Measurements from ENCODE around the gene GOLGA6B.
"Not testable (repeated sequence)": the region's sequence is repeated elsewhere in the genome, so short reads cannot be mapped to it uniquely, and the experiment has no call there.

Gene GOLGA6B

DNA sequence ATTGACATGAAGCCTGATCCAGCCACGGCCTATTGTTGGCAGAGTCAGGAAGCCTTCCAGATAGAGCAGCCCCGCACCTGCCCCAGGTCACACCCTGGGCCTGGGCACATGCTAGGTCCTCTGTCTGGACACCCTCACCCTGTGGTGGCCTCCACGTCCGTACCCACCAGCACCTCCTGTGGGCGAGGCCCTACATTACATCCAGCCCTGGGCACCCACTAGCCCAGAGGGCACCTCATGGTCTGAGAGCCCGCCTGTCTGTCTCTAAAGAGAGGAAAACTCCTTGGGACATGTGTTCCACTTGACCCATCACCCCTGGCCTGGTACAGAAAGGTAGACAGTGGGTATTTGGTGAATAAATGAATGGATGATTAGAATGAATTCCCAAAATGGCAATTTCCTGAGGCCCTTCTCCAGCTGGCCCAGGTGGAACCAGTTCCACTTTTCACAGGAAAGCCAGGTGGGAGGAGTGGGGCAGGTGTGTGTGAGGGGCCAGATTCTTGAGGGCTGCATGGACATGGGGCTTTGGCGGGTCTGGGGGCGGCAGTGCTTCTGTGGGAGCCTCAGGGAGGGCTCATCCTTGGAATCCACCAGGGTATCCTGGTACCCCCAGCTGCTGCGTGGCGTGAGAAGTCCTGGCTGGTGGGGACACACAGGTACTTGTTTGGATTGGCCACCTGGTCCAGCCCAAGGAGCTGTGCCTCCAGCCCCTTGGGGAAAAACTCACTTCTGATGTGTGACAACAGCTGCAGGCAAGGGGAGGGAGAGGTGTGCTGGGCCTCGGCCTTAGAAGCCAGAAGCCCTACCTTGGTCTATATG, 26.0 kb upstream of the GOLGA6B start:
- DNase-seq (ENCODE audit: low read depth); H3K4me3 ChIP-seq (ENCODE audit: control insufficient read depth, low read depth, low read length): not testable (repeated sequence)
- TF ChIP-seq, protein P1, sequence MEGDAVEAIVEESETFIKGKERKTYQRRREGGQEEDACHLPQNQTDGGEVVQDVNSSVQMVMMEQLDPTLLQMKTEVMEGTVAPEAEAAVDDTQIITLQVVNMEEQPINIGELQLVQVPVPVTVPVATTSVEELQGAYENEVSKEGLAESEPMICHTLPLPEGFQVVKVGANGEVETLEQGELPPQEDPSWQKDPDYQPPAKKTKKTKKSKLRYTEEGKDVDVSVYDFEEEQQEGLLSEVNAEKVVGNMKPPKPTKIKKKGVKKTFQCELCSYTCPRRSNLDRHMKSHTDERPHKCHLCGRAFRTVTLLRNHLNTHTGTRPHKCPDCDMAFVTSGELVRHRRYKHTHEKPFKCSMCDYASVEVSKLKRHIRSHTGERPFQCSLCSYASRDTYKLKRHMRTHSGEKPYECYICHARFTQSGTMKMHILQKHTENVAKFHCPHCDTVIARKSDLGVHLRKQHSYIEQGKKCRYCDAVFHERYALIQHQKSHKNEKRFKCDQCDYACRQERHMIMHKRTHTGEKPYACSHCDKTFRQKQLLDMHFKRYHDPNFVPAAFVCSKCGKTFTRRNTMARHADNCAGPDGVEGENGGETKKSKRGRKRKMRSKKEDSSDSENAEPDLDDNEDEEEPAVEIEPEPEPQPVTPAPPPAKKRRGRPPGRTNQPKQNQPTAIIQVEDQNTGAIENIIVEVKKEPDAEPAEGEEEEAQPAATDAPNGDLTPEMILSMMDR (conservative IDR thresholded peaks at IDR 0.05; ENCODE audit: control insufficient read depth, insufficient read depth, low read depth, low read length) = peak; percentile 17

DNA sequence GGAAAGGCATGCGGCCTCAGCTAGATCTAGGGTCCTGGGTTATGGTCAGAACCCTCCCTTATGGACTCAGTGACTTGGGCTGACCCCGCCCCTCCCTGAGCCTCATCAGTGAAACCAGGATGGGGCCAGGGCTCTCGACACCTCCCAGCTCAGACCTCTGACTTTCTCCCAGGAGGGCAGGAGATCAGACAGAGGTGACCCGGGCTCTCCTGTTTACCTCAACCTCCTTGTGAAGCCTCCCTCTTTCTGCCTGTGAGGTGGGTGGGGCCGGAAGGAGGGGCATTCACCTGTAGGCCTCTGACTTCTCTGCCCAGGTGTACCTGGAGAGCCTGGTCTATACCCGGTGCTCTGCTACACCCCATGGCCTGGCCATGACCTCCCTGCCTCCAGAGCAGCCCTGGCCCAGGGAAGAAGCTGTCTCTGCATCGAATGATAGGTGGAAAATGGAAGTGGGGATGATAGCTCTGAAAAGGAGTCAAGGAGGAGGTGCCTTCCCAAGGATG, 25.4 kb upstream of the GOLGA6B start:
- H3K4me3 ChIP-seq (ENCODE audit: control insufficient read depth, low read depth, low read length); DNase-seq (ENCODE audit: low read depth): not testable (repeated sequence)

DNA sequence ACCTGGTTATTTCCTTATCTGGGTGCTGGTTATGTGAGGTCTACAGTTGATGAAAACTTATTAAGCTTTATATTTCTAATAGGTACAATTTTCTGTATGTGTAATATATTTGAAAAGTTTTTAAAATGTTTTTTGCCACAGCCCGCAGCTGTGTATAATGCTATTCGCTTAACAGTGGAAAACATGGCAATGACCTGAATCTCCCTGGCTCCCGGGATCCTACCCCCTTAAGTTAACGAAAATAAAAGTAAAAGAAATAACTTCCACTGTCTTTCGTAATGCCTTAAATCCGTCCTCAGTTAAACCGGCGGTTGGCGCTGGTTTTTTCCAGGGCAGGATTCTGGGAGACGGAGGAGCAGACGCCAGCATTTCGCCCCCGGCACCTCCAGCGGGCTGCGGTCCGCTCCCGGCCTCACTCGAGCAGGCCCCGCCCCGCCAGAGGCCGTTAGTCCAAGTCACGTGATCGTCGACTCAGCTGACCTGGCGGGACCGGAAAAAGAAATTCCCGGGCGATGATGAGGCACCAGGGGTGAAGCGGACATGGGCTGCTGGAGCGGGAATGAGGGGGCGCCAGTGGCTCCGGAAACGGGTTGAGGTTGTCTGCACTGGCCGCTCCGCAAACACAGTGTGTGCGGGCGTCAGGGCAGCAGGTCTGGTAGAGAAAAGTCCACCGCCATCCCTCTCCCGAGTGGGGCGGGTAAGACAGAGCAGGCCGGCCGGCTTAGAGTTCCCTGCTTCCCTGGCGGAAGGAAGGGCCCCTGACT, 17.8 kb upstream of the GOLGA6B start:
- peak; percentile 83 for DNase-seq (ENCODE audit: low read depth)

DNA sequence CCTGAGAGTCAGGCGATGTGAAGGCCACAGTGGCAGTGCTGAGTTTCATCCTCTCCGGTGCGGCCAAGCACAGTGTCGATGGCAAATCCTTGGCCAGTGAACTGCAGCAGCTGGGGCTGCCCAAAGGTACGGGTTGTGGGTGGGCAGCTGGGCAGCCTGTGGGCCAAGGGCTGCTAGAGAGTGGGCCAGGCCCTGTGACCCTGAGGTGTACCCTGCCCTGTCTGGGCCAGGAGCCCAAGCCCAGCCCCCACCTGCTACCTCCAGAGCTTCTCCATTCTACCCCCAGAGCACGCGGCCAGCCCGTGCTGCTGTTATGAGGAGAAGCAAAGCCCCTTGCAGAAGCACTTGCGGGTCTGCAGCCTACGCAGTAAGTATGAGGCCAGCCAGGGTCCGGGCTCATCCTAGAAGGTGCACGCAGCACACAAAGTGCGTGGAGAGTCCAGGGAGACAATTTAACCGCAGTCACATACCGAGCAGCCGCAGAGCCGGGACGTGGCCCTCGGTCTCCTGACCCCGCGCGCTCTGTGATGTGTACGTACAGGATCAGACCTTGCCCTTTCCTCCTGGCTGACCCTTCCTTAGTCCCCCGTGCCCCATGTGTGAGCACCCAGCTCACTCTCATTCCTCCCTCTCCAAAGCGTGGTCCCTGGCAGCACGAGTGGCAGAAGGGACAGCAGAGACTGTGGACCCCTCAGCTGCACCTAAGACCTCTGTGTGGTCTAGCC, 14.6 kb upstream of the GOLGA6B start:
- not testable (repeated sequence) for DNase-seq (ENCODE audit: low read depth); H3K4me3 ChIP-seq (ENCODE audit: control insufficient read depth, low read depth, low read length)

More for the DNA sequence above, 17.8 kb upstream of the GOLGA6B start:
- H3K4me3 ChIP-seq (ENCODE audit: control insufficient read depth, low read depth, low read length) = peak overlapping the region; percentile 26

DNA sequence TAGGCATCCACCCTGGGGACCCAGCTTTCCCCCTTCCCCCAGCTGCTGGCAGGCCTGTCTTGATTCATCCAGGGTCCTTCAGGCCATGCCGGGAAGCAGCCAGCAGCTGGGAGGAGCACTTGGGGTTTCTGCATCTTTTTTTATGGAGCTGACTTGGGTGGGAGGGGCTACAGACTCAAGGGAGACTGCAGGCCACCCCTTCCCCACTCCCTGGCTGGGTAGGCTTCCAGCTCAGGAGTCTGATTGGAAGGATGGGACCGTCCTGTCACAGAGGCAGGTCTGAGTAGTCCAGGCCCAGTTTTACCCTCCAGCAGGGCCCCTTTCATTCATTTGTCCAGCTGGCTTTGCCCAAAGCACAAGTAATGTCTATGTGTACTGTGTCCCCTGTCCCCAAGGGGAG, 12.2 kb upstream of the GOLGA6B start:
- not testable (repeated sequence) for H3K4me3 ChIP-seq (ENCODE audit: control insufficient read depth, low read depth, low read length); DNase-seq (ENCODE audit: low read depth)

DNA sequence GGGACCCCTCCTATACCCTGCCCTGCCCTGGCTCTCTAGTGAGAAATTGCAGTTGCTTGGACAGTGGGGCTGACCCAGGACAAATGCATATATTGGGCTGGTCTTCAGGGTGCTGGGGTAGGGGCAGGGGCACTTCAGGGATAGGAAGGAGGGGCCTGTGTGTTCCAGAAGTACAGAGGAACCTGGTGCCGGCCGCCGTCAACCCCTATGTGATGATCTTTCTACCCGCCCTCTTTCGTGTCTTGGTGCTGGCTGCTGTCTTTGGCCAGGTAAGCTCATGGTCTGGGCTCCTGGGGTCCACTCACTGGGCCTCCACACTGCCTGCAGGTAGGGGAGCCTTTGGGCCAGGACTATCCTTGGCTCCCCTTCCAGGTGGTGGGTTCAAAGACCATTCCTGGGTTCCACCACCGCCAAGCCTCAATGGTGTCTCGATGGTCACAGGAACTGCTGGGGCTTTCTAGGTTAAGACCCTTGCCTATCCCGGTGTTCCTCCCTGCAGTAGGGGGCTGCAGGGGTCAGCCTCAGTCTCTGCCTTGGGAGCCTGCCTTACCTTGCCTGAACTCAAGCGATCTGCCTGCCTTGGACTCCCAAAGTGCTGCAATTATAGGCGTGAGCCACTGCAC, 5.8 kb upstream of the GOLGA6B start:
- H3K4me3 ChIP-seq (ENCODE audit: control insufficient read depth, low read depth, low read length); DNase-seq (ENCODE audit: low read depth): not testable (repeated sequence)

DNA sequence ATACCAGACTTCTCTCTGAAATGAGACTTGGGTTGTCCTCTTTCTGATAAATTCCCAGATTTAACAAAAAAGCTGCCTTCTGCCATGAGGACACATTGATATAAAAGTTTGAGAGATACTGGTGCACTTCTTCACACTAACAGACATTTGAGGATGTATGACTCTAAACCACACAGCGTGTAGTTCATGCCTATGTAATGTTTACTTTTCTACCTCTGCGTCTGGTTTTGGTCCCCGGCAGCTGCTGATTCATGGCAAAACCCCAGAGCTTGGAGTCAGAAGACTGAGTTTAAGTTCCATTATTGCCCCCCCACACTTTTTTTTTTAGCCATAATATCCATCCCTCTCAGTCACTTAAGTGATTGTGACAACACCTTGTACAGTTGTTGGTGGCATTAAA, 1.5 kb downstream of the GOLGA6B start:
- not testable (repeated sequence) for DNase-seq (ENCODE audit: low read depth); H3K4me3 ChIP-seq (ENCODE audit: control insufficient read depth, low read depth, low read length)

DNA sequence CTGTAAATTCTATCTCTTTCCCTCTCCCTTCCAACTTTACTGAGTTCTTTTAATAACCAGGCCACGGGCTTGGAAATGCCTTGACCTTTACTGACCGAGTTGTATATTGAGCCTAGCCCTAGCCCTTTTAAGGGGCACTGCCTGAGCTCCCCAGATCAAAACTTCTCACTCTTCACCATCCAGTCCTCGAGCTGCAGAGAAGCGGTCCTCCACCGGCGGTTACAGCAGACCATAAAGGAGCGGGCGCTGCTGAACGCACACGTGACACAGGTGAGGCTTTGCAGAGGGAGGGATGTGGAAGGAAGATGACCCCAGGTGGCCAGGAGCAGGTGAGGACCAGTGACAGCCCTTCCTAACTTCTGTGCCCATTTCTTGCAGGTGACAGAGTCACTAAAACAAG, 6.6 kb downstream of the GOLGA6B start:
- not testable (repeated sequence) for DNase-seq (ENCODE audit: low read depth)

DNA sequence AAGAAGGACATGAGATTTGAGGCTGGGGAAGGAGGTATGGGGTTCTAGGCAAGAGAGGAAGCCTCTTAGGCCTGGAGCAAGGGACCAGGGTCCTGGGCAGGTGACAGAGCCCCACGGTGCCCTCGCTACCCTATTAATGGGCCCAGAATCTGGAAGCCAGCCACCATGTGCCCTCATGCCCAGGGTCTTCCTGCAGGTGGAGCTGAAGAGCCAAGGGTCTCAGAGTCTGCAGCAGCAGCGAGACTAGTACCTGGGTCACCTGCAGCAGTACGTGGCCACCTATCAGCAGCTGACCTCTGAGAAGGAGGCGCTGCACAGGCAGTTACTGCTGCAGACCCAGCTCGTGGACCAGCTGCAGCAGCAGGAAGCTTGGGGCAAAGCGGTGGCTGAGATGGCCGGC, 9.4 kb downstream of the GOLGA6B start:
- DNase-seq (ENCODE audit: low read depth); H3K4me3 ChIP-seq (ENCODE audit: control insufficient read depth, low read depth, low read length): not testable (repeated sequence)

More for the DNA sequence above, 6.6 kb downstream of the GOLGA6B start:
- H3K4me3 ChIP-seq (ENCODE audit: control insufficient read depth, low read depth, low read length) = not testable (repeated sequence)

DNA sequence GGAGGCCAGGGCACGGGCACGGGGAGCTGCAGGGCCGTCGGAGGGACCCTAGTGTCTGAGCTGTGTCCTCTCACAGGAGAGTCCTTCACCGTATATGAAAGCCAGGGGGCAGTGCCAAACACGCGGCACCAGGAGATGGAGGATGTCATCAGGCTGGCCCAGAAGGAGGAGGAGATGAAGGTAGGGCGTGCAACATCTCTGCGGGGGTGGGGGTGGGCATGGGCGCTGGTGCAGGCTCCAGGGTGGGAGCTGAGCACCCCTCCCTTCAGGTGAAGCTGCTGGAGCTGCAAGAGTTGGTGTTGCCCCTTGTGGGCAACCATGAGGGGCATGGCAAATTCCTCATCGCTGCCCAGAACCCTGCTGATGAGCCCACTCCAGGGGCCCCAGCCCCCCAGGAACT, 11.2 kb downstream of the GOLGA6B start:
- DNase-seq (ENCODE audit: low read depth); H3K4me3 ChIP-seq (ENCODE audit: control insufficient read depth, low read depth, low read length): not testable (repeated sequence)

DNA sequence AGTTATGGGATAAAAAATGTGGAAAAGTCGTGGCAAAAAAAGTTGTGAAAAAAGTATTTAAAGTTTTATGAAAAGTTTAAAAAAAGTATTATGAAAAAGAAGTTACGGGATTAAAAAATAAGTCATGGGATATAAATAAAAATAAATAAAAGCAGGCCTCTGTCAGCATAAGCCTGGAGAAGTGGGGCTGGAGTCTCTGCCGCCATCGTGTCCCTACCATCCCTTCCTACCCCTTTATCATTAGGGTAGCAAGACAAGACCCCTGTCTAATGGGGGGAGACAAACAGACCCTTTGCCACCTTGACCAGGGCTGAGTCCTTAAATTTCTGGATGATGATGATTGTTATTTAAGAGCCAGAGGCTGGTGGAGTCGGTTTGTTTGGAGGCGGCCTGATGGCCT, 15.3 kb downstream of the GOLGA6B start:
- DNase-seq (ENCODE audit: low read depth); H3K4me3 ChIP-seq (ENCODE audit: control insufficient read depth, low read depth, low read length): not testable (repeated sequence)
